ENCODE results near the gene CYP3A4. TPM values are rescaled to one million over a fixed set of nuclear protein-coding genes. Genes with fewer than 3 reads are reported as not detected.

CYP3A4 gene
- total RNA-seq, 1 experiment from 2014 or later, result not detected

- Mint-ChIP-seq H3K27ac (ENCODE audit: unreplicated experiment) (no peak overlapping the region), H3K4me3 (ENCODE audit: unreplicated experiment) (no peak overlapping the region), H3K4me1 (ENCODE audit: low read depth, unreplicated experiment) (no peaks in the 10 kb centered on the region), H3K36me3 (ENCODE audit: insufficient read depth, unreplicated experiment) (no peaks in the 10 kb centered on the region), H3K9me3 (ENCODE audit: unreplicated experiment) (no peaks in the 10 kb centered on the region), H3K27me3 (ENCODE audit: insufficient read depth, unreplicated experiment) (peaks cover 4% of the 10 kb centered on the region)
- peaks cover 24% of the 10 kb centered on the region for H3K4me1 ChIP-seq
- H3K9me3 ChIP-seq, result no peaks in the 10 kb centered on the region
- H3K4me3 ChIP-seq (ENCODE audit: low read depth, low read length), result no peak overlapping the region
- no peak for DNase-seq
- no peaks in the 10 kb centered on the region for H3K36me3 ChIP-seq (ENCODE audit: control insufficient read depth, insufficient read depth, low read length)
- no TSS peak for BruUV-seq (replicated peaks)
- TF ChIP-seq CTCF (IDR thresholded peaks at IDR 0.05; ENCODE audit: insufficient read depth in 1 of 2, low read depth in 1 of 2, low read length in 1 of 2, severe bottlenecking in 1 of 2, unreplicated experiment in 1 of 2), result no peak
- H3K27me3 ChIP-seq (replicated peaks; ENCODE audit: control insufficient read depth, insufficient read depth, low read length), result no peaks in the 10 kb centered on the region
- POLR2A ChIA-PET, result no interaction called here
- CTCF ChIA-PET, result no interaction called here
- intact Hi-C loops (cut with micrococcal nuclease; ENCODE audit: unreplicated experiment), result loop anchor here (5.0 kb wide), 1 partner anchor 100 kb away; no protein-coding TSS in a partner anchor
These were observed 52.2 kb downstream of the CYP3A4 start for GRCh38 chr7:99731638-99732374.

GRCh38 chr7:99730992-99731391 is 53.0 kb downstream of the CYP3A4 start:
- Mint-ChIP-seq H3K9me3 (ENCODE audit: unreplicated experiment) (no peaks in the 10 kb centered on the region), H3K27me3 (ENCODE audit: insufficient read depth, unreplicated experiment) (peaks cover 4% of the 10 kb centered on the region), H3K4me1 (ENCODE audit: low read depth, unreplicated experiment) (no peaks in the 10 kb centered on the region), H3K36me3 (ENCODE audit: insufficient read depth, unreplicated experiment) (no peaks in the 10 kb centered on the region), H3K27ac (ENCODE audit: unreplicated experiment) (no peak overlapping the region), H3K4me3 (ENCODE audit: unreplicated experiment) (no peak overlapping the region)
- ChIA-PET CTCF (no interaction called here), POLR2A (no interaction called here)
- TF ChIP-seq CTCF (IDR thresholded peaks at IDR 0.05; ENCODE audit: insufficient read depth in 1 of 2, low read depth in 1 of 2, low read length in 1 of 2, severe bottlenecking in 1 of 2, unreplicated experiment in 1 of 2), result no peak
- no peak overlapping the region for H3K4me3 ChIP-seq (ENCODE audit: low read depth, low read length)
- no peaks in the 10 kb centered on the region for H3K27me3 ChIP-seq (replicated peaks; ENCODE audit: control insufficient read depth, insufficient read depth, low read length)
- no TSS peak for BruUV-seq (replicated peaks)
- intact Hi-C loops (cut with micrococcal nuclease; ENCODE audit: unreplicated experiment), result loop anchor here (5.0 kb wide), 1 partner anchor 99 kb away; no protein-coding TSS in a partner anchor
- no peaks in the 10 kb centered on the region for H3K9me3 ChIP-seq
- no peaks in the 10 kb centered on the region for H3K36me3 ChIP-seq (ENCODE audit: control insufficient read depth, insufficient read depth, low read length)
- DNase-seq, result no peak
- H3K4me1 ChIP-seq, result peaks cover 24% of the 10 kb centered on the region

GRCh38 chr7:99730238-99730810 is 53.7 kb downstream of the CYP3A4 start:
- Histone ChIP-seq H3K4me3 (ENCODE audit: low read depth, low read length) (no peak overlapping the region), H3K36me3 (ENCODE audit: control insufficient read depth, insufficient read depth, low read length) (no peaks in the 10 kb centered on the region), H3K27me3 (replicated peaks; ENCODE audit: control insufficient read depth, insufficient read depth, low read length) (no peaks in the 10 kb centered on the region), H3K4me1 (peaks cover 24% of the 10 kb centered on the region), H3K9me3 (no peaks in the 10 kb centered on the region)
- Mint-ChIP-seq H3K27me3 (ENCODE audit: insufficient read depth, unreplicated experiment) (no peaks in the 10 kb centered on the region), H3K9me3 (ENCODE audit: unreplicated experiment) (no peaks in the 10 kb centered on the region), H3K36me3 (ENCODE audit: insufficient read depth, unreplicated experiment) (no peaks in the 10 kb centered on the region), H3K27ac (ENCODE audit: unreplicated experiment) (no peak overlapping the region), H3K4me1 (ENCODE audit: low read depth, unreplicated experiment) (no peaks in the 10 kb centered on the region), H3K4me3 (ENCODE audit: unreplicated experiment) (no peak overlapping the region)
- no peak for TF ChIP-seq CTCF (IDR thresholded peaks at IDR 0.05; ENCODE audit: insufficient read depth in 1 of 2, low read depth in 1 of 2, low read length in 1 of 2, severe bottlenecking in 1 of 2, unreplicated experiment in 1 of 2)
- BruUV-seq (replicated peaks), result no TSS peak
- intact Hi-C loops (cut with micrococcal nuclease; ENCODE audit: unreplicated experiment), result loop anchor here (5.0 kb wide), 1 partner anchor 98 kb away; no protein-coding TSS in a partner anchor
- ChIA-PET POLR2A (no interaction called here), CTCF (no interaction called here)
- DNase-seq, result no peak

Data from Caco-2 (cell line).